HG03139 (cell line): Measurements from ENCODE around the gene ITLN1.
"Not testable (repeated sequence)": the region's sequence is repeated elsewhere in the genome, so short reads cannot be mapped to it uniquely, and the experiment has no call there.

Experiments used
- ATAC-seq: cut with Tn5 transposase; IDR thresholded peaks from one replicate; pipeline ENCODE4 v1.9.1; 2021; ENCODE audit not compliant: unreplicated experiment

ITLN1 gene

GRCh38 chr1:160885042-160885441 lies at the start of gene ITLN1:
ITLN1 (minus strand) TSS chr1:160885180; CDS start chr1:160884877, 303 bp downstream.
- no peak for ATAC-seq

GRCh38 chr1:160933305-160933704 lies 48.3 kb upstream of the ITLN1 start:
- not testable (repeated sequence) for ATAC-seq

GRCh38 chr1:160925652-160926244 lies 40.8 kb upstream of the ITLN1 start:
- no peak for ATAC-seq

- ATAC-seq = no peak
Observed at GRCh38 chr1:160924791-160925651, 40.0 kb upstream of the ITLN1 start.

GRCh38 chr1:160916666-160917065 lies 31.7 kb upstream of the ITLN1 start:
- no peak for ATAC-seq

- ATAC-seq = not testable (repeated sequence)
Observed at GRCh38 chr1:160913229-160913628, 28.2 kb upstream of the ITLN1 start.

GRCh38 chr1:160911925-160912324 lies 26.9 kb upstream of the ITLN1 start:
- ATAC-seq = no peak

- no peak for ATAC-seq
Observed at GRCh38 chr1:160911441-160911840, 26.5 kb upstream of the ITLN1 start.

GRCh38 chr1:160910170-160910750 lies 25.3 kb upstream of the ITLN1 start:
- no peak for ATAC-seq

GRCh38 chr1:160907976-160908375 lies 23.0 kb upstream of the ITLN1 start:
- ATAC-seq = no peak

- no peak for ATAC-seq
Observed at GRCh38 chr1:160905617-160905989, 20.6 kb upstream of the ITLN1 start.

GRCh38 chr1:160904783-160905616 lies 20.0 kb upstream of the ITLN1 start:
- ATAC-seq = no peak

GRCh38 chr1:160902251-160902650 lies 17.3 kb upstream of the ITLN1 start:
- not testable (repeated sequence) for ATAC-seq

- no peak for ATAC-seq
Observed at GRCh38 chr1:160901768-160902167, 16.8 kb upstream of the ITLN1 start.

GRCh38 chr1:160900683-160901082 lies 15.7 kb upstream of the ITLN1 start:
- not testable (repeated sequence) for ATAC-seq

GRCh38 chr1:160894368-160895135 lies 9.6 kb upstream of the ITLN1 start:
- ATAC-seq = not testable (repeated sequence)

- ATAC-seq = no peak
Observed at GRCh38 chr1:160891474-160891873, 6.5 kb upstream of the ITLN1 start.

GRCh38 chr1:160888926-160889325 lies 3.9 kb upstream of the ITLN1 start:
- ATAC-seq = no peak

- no peak for ATAC-seq
Observed at GRCh38 chr1:160887071-160887470, 2.1 kb upstream of the ITLN1 start.

- no peak for ATAC-seq
Observed at GRCh38 chr1:160884579-160884978, 401 bp downstream of the ITLN1 start.
